GM18499 (cell line): ENCODE results near the gene KLHL29.
A peak's percentile ranks its signal among the peaks of the same experiment; 100 is the strongest.

Experiments used
- ATAC-seq: cut with Tn5 transposase; IDR thresholded peaks from one replicate; pipeline ENCODE4 v1.9.1; 2021; ENCODE audit warnings: moderate number of reproducible peaks; ENCODE audit not compliant: insufficient read depth, unreplicated experiment

The KLHL29 gene

GRCh38 chr2:23366720-23367119 lies 18.3 kb upstream of the KLHL29 start:
- no peak for ATAC-seq

- ATAC-seq, result no peak
Observed at GRCh38 chr2:23367760-23368159, 17.2 kb upstream of the KLHL29 start.

GRCh38 chr2:23373666-23374065 lies 11.3 kb upstream of the KLHL29 start:
- no peak for ATAC-seq

- peak; percentile 39 for ATAC-seq
Observed at GRCh38 chr2:23375448-23375847, 9.5 kb upstream of the KLHL29 start.

GRCh38 chr2:23376075-23376474 lies 8.9 kb upstream of the KLHL29 start:
- ATAC-seq, result no peak

- no peak for ATAC-seq
Observed at GRCh38 chr2:23376972-23377371, 8.0 kb upstream of the KLHL29 start.

GRCh38 chr2:23377771-23378170 lies 7.2 kb upstream of the KLHL29 start:
- no peak for ATAC-seq

GRCh38 chr2:23378496-23378895 lies 6.5 kb upstream of the KLHL29 start:
- no peak for ATAC-seq

GRCh38 chr2:23379220-23379695 lies 5.7 kb upstream of the KLHL29 start:
- ATAC-seq, result peak; percentile 62

GRCh38 chr2:23380562-23381065 lies 4.4 kb upstream of the KLHL29 start:
- ATAC-seq, result no peak

- ATAC-seq, result no peak
Observed at GRCh38 chr2:23381084-23381483, 3.9 kb upstream of the KLHL29 start.

- no peak for ATAC-seq
Observed at GRCh38 chr2:23381485-23381884, 3.5 kb upstream of the KLHL29 start.

GRCh38 chr2:23383100-23383499 lies 1.9 kb upstream of the KLHL29 start:
- ATAC-seq, result no peak

GRCh38 chr2:23385351-23385747 lies 370 bp downstream of the KLHL29 start:
- ATAC-seq, result peak; percentile 15

GRCh38 chr2:23385748-23386338 lies 864 bp downstream of the KLHL29 start:
- no peak for ATAC-seq

GRCh38 chr2:23386339-23387220 lies 1.6 kb downstream of the KLHL29 start:
- no peak for ATAC-seq

GRCh38 chr2:23387221-23387550 lies 2.2 kb downstream of the KLHL29 start:
- no peak for ATAC-seq

GRCh38 chr2:23387845-23388244 lies 2.9 kb downstream of the KLHL29 start:
- ATAC-seq, result no peak

GRCh38 chr2:23388294-23388693 lies 3.3 kb downstream of the KLHL29 start:
- ATAC-seq, result no peak

GRCh38 chr2:23388756-23389514 lies 4.0 kb downstream of the KLHL29 start:
- ATAC-seq, result no peak

- ATAC-seq, result no peak
Observed at GRCh38 chr2:23390152-23390551, 5.2 kb downstream of the KLHL29 start.
